OCI-LY7 (cell line): ENCODE results near the gene PRTN3. TPM values are rescaled to one million over a fixed set of nuclear protein-coding genes. Genes with fewer than 3 reads are reported as not detected.

ENCODE experiments used
- Bru-seq: library from RNA; stranded (reverse); fragments of 400-500 nt; gene quantifications from one replicate; lab custom pipeline; 2021; lab: Mats Ljungman, UMichigan
- BruChase-seq, 2 experiments: library from RNA; stranded (reverse); fragments of 400-500 nt; gene quantifications; one replicate each; lab custom pipeline; 2021; lab: Mats Ljungman, UMichigan
- BruUV-seq: library from RNA; stranded (reverse); fragments of 400-500 nt; replicated peaks from 2 replicates; lab custom pipeline; 2021; lab: Mats Ljungman, UMichigan
- CTCF ChIA-PET: fragments of 300-600 bp; sonication (Branson Sonifier 250); formaldehyde crosslinking; loops from one replicate; lab custom pipeline; 2022; ENCODE audit warnings: antibody characterized with exemption; ENCODE audit not compliant: unreplicated experiment; lab: Charles Lee
- POLR2A ChIA-PET: fragments of 300-600 bp; sonication (Branson Sonifier 250); formaldehyde crosslinking; loops from one replicate; lab custom pipeline; 2022; ENCODE audit warnings: antibody characterized with exemption; lab: Charles Lee
- DNase-seq: peaks from one replicate; pipeline ENCODE4 v3.0.0-alpha.2; 2015; ENCODE audit warnings: low spot score
- H2AFZ ChIP-seq: fragments of 200-600 bp; sonication (generic), shearing (Covaris generic); 2 replicates; pipeline ENCODE4 v1.6.1; 2014; ENCODE audit warnings: mild to moderate bottlenecking, antibody characterized with exemption, low read length, moderate library complexity
- H3K27ac ChIP-seq: fragments of 200-600 bp; sonication (generic); 2 replicates; pipeline ENCODE4 v1.5.1; 2014; ENCODE audit warnings: mixed run types, low read depth, mild to moderate bottlenecking, moderate library complexity, low read length, inconsistent platforms; ENCODE audit not compliant: poor library complexity, severe bottlenecking
- H3K36me3 ChIP-seq: fragments of 200-600 bp; sonication (generic); 2 replicates; pipeline ENCODE4 v1.6.1; 2014; ENCODE audit warnings: mild to moderate bottlenecking, antibody characterized with exemption, low read length, moderate library complexity, mixed read lengths; ENCODE audit not compliant: insufficient read depth
- H3K4me1 ChIP-seq: fragments of 200-600 bp; sonication (generic); 2 replicates; pipeline ENCODE4 v1.5.1; 2014; ENCODE audit warnings: mild to moderate bottlenecking, low read length; ENCODE audit not compliant: insufficient read depth, poor library complexity, severe bottlenecking
- H3K4me2 ChIP-seq: fragments of 200-600 bp; sonication (generic); 2 replicates; pipeline ENCODE4 v1.6.1; 2014; ENCODE audit warnings: mild to moderate bottlenecking, low read length
- H3K4me3 ChIP-seq: fragments of 200-600 bp; sonication (generic); 2 replicates; pipeline ENCODE4 v1.5.1; 2014; ENCODE audit warnings: mild to moderate bottlenecking, low read depth, low read length; ENCODE audit not compliant: poor library complexity, severe bottlenecking
- H3K79me2 ChIP-seq: fragments of 200-600 bp; sonication (generic); 2 replicates; pipeline ENCODE4 v1.6.1; 2016; ENCODE audit warnings: low read depth, mild to moderate bottlenecking, low read length, moderate library complexity, mixed read lengths; ENCODE audit not compliant: insufficient read depth
- H3K9me2 ChIP-seq: fragments of 200-600 bp; sonication (generic); 2 replicates; pipeline ENCODE4 v1.6.1; 2016; ENCODE audit warnings: mild to moderate bottlenecking, low read length, mixed read lengths; ENCODE audit not compliant: insufficient read depth
- H3K9me3 ChIP-seq: fragments of 200-600 bp; sonication (generic); 2 replicates; pipeline ENCODE4 v1.6.1; 2014; ENCODE audit warnings: mild to moderate bottlenecking, mixed run types, low read length, mixed read lengths
- H4K20me1 ChIP-seq: fragments of 200-600 bp; sonication (generic); 2 replicates; pipeline ENCODE4 v1.6.1; 2014; ENCODE audit warnings: mild to moderate bottlenecking, antibody characterized with exemption, low read length, moderate library complexity, mixed read lengths; ENCODE audit not compliant: insufficient read depth
- EZH2phosphoT487 ChIP-seq: fragments of 200-600 bp; sonication (generic); IDR thresholded peaks from 2 replicates; pipeline ENCODE4 v1.6.1; 2018; ENCODE audit warnings: low read depth, borderline replicate concordance, mild to moderate bottlenecking, mixed run types, antibody characterized with exemption, low read length, moderate library complexity, mixed read lengths
- intact Hi-C: fragments of 100-400 bp; cut with micrococcal nuclease; formaldehyde crosslinking; loops from one replicate; pipeline ENCODE4 v1.10.0; 2022; ENCODE audit not compliant: unreplicated experiment
- long read RNA-seq: library from polyadenylated mRNA; stranded (forward); transcript quantifications from one replicate; pipeline ENCODE4 v2.0.0, GENCODE V29; 2022
- total RNA-seq, 2 experiments: library from RNA; depleted of rRNA in 1 of 2; stranded (reverse); fragments of >200 nt in 1 of 2; shearing (Covaris generic) in 1 of 2; gene quantifications; 2 replicates each; pipeline ENCODE4 v1.2.3, GENCODE V29; 2014 to 2022
- TF ChIP-seq, protein P1 (sequence below): fragments of 200-600 bp; sonication (generic); conservative IDR thresholded peaks from 2 replicates; pipeline ENCODE4 v1.5.1; 2014; ENCODE audit warnings: mild to moderate bottlenecking, antibody characterized with exemption, low read length, moderate library complexity, mixed read lengths

PRTN3 gene, protein sequence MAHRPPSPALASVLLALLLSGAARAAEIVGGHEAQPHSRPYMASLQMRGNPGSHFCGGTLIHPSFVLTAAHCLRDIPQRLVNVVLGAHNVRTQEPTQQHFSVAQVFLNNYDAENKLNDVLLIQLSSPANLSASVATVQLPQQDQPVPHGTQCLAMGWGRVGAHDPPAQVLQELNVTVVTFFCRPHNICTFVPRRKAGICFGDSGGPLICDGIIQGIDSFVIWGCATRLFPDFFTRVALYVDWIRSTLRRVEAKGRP
- total RNA-seq (2014; rRNA removed; shearing (Covaris generic)): not detected in 2 replicates
- not detected in 2 replicates for total RNA-seq (2022)
- not detected for Bru-seq, nascent RNA
- not detected for BruChase-seq, experiment 1, labeled RNA remaining after a 6-hour chase
- not detected for BruChase-seq, experiment 2, labeled RNA remaining after a 2-hour chase
- long read RNA-seq: 0 reads

DNA sequence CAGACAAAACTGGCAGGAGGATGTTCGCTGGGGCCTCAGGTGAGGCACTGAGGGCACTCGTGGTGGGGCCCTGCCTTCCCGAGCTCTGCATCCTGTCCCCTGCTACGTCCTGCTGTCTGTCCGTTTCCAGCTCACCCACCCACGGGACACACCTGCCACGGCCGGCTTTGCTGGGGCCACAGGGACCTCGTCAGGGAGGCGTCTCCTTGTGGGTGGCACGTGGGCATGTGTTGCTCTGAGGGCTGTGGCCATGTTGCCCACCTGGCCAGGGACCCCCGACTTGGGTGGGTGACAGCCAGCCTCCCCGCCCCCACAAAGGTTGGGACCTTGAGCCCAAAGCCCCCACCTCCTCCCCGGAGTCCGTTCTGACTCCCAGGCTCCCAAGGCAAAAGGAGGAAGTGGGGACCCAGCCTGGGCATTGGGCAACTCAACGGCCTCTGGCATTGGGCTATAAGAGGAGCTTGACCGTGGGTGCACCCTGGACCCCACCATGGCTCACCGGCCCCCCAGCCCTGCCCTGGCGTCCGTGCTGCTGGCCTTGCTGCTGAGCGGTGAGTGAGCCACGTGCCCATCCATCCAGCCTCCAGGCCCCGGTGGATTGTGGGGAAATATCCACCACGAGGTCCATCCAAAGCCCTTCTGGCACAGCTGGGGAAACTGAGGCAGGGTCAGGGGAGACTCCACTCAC, at the start of gene PRTN3:
PRTN3 (plus strand) TSS at position 481 of the 688 bp plus-strand sequence; CDS start at position 491, 10 bp downstream.
- intact Hi-C loops: no loop called here
- Histone ChIP-seq H3K27ac (no peak within 1 kb of the TSS), H3K4me3 (no peak within 1 kb of the TSS), H2AFZ (no peak within 1 kb of the TSS), H3K4me2 (no peak within 1 kb of the TSS), H4K20me1 (no peaks in the 10 kb centered on the region), H3K4me1 (peaks cover 11% of the 10 kb centered on the region), H3K9me3 (no peaks in the 10 kb centered on the region), H3K9me2 (no peaks in the 10 kb centered on the region), H3K79me2 (no peaks in the 10 kb centered on the region), H3K36me3 (no peaks in the 10 kb centered on the region)
- no TSS peak for BruUV-seq
- CTCF ChIA-PET: no interaction called here
- DNase-seq: no peak
- no peak for TF ChIP-seq EZH2phosphoT487
- TF ChIP-seq, protein P1, sequence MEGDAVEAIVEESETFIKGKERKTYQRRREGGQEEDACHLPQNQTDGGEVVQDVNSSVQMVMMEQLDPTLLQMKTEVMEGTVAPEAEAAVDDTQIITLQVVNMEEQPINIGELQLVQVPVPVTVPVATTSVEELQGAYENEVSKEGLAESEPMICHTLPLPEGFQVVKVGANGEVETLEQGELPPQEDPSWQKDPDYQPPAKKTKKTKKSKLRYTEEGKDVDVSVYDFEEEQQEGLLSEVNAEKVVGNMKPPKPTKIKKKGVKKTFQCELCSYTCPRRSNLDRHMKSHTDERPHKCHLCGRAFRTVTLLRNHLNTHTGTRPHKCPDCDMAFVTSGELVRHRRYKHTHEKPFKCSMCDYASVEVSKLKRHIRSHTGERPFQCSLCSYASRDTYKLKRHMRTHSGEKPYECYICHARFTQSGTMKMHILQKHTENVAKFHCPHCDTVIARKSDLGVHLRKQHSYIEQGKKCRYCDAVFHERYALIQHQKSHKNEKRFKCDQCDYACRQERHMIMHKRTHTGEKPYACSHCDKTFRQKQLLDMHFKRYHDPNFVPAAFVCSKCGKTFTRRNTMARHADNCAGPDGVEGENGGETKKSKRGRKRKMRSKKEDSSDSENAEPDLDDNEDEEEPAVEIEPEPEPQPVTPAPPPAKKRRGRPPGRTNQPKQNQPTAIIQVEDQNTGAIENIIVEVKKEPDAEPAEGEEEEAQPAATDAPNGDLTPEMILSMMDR: no peak
- POLR2A ChIA-PET: no interaction called here

DNA sequence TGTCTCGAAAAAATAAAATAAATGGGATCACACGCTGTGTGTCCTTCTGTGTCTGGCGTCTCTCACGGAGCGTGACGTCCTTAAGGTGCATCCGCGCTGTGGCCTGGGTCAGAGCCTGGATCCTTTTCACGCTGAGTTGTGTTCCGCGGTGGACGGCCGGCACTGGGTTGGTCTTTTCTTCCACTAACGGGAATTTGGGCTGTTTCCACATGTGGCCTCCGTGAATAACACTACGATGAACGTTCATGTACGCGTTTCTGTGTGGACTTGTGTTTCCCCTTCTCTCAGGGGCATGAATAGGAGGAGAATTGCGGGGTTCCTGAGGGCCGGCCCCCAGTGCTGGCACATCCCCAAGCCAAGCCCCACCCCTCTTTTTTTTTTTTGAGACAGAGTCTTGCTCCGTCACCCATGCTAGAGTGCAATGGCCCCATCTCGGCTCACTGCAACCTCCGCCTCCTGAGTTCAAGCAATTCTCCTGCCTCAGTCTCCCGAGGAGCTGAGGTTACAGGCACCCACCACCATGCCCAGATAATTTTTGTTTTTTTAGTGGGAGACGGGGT, 49.7 kb upstream of the PRTN3 start:
- BruUV-seq: no TSS peak
- CTCF ChIA-PET: interaction anchor here (0.6 kb wide), 1 partner anchor 109 kb away, joined by 3 read pairs; no protein-coding TSS in a partner anchor
- peaks cover under 1% of the 10 kb centered on the region for H3K4me1 ChIP-seq
- H2AFZ ChIP-seq: no peak overlapping the region
- POLR2A ChIA-PET: no interaction called here
- H3K36me3 ChIP-seq: no peaks in the 10 kb centered on the region
- no peak overlapping the region for H3K4me2 ChIP-seq
- no peaks in the 10 kb centered on the region for H3K79me2 ChIP-seq
- H3K27ac ChIP-seq: no peak overlapping the region
- intact Hi-C loops: no loop called here
- no peaks in the 10 kb centered on the region for H4K20me1 ChIP-seq
- DNase-seq: no peak
- H3K9me2 ChIP-seq: no peaks in the 10 kb centered on the region
- H3K4me3 ChIP-seq: no peak overlapping the region
- no peaks in the 10 kb centered on the region for H3K9me3 ChIP-seq
- no peak for TF ChIP-seq EZH2phosphoT487

DNA sequence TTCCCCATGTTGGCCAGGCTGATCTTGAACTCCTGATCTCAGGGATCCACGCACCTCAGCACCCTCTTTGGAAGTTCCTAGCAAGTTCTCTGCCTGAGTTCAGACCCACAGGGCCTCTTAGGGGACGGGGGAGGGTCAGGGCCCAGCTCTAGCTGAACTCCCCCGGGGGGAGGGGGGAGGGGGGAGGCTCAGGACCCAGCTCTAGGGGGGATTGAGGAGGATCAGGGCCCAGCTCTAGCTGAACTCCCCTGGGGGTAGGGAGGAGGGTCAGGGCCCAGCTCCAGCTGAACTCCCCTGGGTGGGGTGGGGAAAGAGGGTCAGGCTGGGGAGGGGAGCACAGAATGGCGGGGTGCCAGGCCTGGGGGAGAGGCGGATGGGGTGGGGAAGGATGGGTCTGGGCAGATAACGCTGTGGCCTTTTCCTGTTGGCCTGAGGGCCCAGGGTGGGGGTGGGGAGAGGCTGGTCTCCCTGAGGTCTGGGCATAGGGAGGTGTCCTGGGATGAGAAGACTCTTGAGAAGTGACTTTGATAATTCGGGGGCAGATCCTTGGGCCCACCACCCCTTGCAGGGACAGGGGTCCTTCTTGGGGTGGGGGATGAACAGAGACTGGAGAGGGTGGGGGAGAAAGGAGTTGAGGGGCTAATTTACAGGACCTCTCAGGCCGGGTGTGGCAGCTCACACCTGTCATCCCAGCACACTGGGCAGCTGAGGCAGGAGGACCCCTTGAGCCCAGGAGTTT, 49.1 kb upstream of the PRTN3 start:
- Histone ChIP-seq H2AFZ (no peak overlapping the region), H3K4me2 (no peak overlapping the region)
- intact Hi-C loops: no loop called here

More for the DNA sequence above, 49.1 kb upstream of the PRTN3 start:
- H3K36me3 ChIP-seq: no peaks in the 10 kb centered on the region
- H3K9me3 ChIP-seq: no peaks in the 10 kb centered on the region
- TF ChIP-seq, protein P1: no peak
- CTCF ChIA-PET: interaction anchor here (0.6 kb wide), 1 partner anchor 108 kb away, joined by 3 read pairs; no protein-coding TSS in a partner anchor
- no peak overlapping the region for H3K4me3 ChIP-seq
- no peaks in the 10 kb centered on the region for H3K79me2 ChIP-seq
- no peaks in the 10 kb centered on the region for H4K20me1 ChIP-seq
- BruUV-seq: no TSS peak
- peaks cover 3% of the 10 kb centered on the region for H3K4me1 ChIP-seq
- POLR2A ChIA-PET: no interaction called here
- no peak overlapping the region for H3K27ac ChIP-seq
- DNase-seq: no peak
- no peaks in the 10 kb centered on the region for H3K9me2 ChIP-seq
